22Rv1 (cell line): ENCODE measurements around the gene WDFY4.

Experiments
- ZFX ChIP-seq: fragments of 450-650 bp; IDR thresholded peaks from 2 replicates; pipeline ENCODE4 v1.6.1; 2017; ENCODE audit warnings: antibody characterized with exemption, borderline replicate concordance
- TF ChIP-seq, protein P1 (sequence below): fragments of 450-650 bp; IDR thresholded peaks from 2 replicates; pipeline ENCODE4 v1.5.1; 2017; ENCODE audit warnings: mild to moderate bottlenecking

DNA sequence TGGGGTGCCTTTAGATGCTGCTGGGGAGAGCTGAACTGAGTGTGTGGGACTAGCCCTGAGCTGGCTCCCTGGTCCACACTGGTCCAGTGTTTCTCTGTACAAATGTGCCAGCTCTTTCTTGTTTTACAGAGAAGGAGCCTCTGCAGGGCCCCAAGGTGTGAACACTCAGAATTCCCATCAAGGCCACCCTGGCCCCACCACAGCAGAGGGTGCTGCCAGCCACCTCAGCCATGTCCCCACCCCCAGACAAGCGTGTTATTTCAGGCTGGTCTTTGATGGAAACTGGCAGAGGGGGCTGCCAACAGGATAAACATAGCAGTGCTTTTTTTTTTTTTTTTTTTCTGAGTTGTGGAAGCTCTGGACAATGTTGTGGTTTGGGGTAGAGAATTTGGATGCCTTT is 323.4 kb downstream of the WDFY4 start:
- TF ChIP-seq, protein P1, sequence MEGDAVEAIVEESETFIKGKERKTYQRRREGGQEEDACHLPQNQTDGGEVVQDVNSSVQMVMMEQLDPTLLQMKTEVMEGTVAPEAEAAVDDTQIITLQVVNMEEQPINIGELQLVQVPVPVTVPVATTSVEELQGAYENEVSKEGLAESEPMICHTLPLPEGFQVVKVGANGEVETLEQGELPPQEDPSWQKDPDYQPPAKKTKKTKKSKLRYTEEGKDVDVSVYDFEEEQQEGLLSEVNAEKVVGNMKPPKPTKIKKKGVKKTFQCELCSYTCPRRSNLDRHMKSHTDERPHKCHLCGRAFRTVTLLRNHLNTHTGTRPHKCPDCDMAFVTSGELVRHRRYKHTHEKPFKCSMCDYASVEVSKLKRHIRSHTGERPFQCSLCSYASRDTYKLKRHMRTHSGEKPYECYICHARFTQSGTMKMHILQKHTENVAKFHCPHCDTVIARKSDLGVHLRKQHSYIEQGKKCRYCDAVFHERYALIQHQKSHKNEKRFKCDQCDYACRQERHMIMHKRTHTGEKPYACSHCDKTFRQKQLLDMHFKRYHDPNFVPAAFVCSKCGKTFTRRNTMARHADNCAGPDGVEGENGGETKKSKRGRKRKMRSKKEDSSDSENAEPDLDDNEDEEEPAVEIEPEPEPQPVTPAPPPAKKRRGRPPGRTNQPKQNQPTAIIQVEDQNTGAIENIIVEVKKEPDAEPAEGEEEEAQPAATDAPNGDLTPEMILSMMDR = no peak
- no peak for TF ChIP-seq ZFX
